ENCODE results near the gene C13orf46. TPM values are rescaled to one million over a fixed set of nuclear protein-coding genes. Genes with fewer than 3 reads are reported as not detected.

Gene C13orf46
- total RNA-seq, 1 donor from 2014 or later, result 0.69 TPM

DNA sequence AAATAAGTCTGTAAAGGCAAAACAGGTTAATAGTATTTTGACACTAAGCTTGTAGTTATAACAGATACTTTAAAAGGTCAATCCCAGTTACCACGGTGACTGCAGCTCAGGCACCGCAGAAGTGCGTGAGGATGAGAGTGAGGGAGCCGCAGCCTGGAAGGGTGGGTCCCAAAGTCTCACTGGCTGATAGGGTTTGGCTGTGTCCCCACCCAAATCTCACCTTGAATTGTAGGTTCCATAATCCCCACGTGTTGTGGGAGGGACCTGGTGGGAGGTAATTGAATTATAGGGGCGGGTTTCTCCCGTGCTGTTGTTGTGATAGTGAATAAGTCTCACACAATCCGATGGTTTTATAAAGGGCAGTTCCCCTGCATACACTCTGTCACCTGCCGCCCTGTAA, 70.0 kb downstream of the C13orf46 start:
- H3K36me3 Mint-ChIP-seq (ENCODE audit: low read depth), result no peaks in the 10 kb centered on the region
- DNase-seq (no peak), ATAC-seq (ENCODE audit: low read depth) (no peak)
- intact Hi-C loops (cut with micrococcal nuclease), result no loop called here
- H3K27me3 Mint-ChIP-seq, result peaks cover 20% of the 10 kb centered on the region
- CTCF ChIA-PET, result no interaction called here
- peaks cover 7% of the 10 kb centered on the region for H3K4me1 Mint-ChIP-seq
- H3K4me3 Mint-ChIP-seq, result no peak overlapping the region
- no peaks in the 10 kb centered on the region for H3K9me3 Mint-ChIP-seq
- H3K27ac Mint-ChIP-seq, result no peak overlapping the region
- POLR2A ChIA-PET, result no interaction called here
- TF ChIP-seq, protein P1, sequence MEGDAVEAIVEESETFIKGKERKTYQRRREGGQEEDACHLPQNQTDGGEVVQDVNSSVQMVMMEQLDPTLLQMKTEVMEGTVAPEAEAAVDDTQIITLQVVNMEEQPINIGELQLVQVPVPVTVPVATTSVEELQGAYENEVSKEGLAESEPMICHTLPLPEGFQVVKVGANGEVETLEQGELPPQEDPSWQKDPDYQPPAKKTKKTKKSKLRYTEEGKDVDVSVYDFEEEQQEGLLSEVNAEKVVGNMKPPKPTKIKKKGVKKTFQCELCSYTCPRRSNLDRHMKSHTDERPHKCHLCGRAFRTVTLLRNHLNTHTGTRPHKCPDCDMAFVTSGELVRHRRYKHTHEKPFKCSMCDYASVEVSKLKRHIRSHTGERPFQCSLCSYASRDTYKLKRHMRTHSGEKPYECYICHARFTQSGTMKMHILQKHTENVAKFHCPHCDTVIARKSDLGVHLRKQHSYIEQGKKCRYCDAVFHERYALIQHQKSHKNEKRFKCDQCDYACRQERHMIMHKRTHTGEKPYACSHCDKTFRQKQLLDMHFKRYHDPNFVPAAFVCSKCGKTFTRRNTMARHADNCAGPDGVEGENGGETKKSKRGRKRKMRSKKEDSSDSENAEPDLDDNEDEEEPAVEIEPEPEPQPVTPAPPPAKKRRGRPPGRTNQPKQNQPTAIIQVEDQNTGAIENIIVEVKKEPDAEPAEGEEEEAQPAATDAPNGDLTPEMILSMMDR (IDR thresholded peaks at IDR 0.05), result no peak

Other genes starting within 250 kb of the C13orf46 start
- gene TMEM255B, start 214.8 kb downstream of the C13orf46 start, total RNA-seq, result 5.2 and 6.2 TPM in 2 replicates
- gene GAS6, start 110.0 kb downstream of the C13orf46 start, total RNA-seq, result 1.3 and 1.4 TPM in 2 replicates
- gene RASA3, start 158.5 kb upstream of the C13orf46 start, total RNA-seq, result 17.5 and 20.4 TPM in 2 replicates
- not detected in 2 replicates for gene CFAP97D2, start 205.2 kb upstream of the C13orf46 start, total RNA-seq

Data from activated B cell treated with CpG ODN at 0.5 μM for 24 hours (primary cell).